HFF-Myc (cell line): ENCODE measurements around the gene GOSR1.
A peak's percentile ranks its signal among the peaks of the same experiment; 100 is the strongest.
"Not testable (repeated sequence)": the region's sequence is repeated elsewhere in the genome, so short reads cannot be mapped to it uniquely, and the experiment has no call there.

ENCODE experiments used
- DNase-seq: peaks from one replicate; pipeline ENCODE4 v3.0.0-alpha.2; 2011; ENCODE audit warnings: low read depth; ENCODE audit errors: extremely low read depth
- H3K4me3 ChIP-seq: replicated peaks from 2 replicates; pipeline ENCODE4 v1.5.1; 2011; ENCODE audit warnings: low read depth, mild to moderate bottlenecking, control low read depth, low read length
- CTCF ChIP-seq: IDR thresholded peaks from 2 replicates; pipeline ENCODE4 v1.5.1; 2012; ENCODE audit warnings: mild to moderate bottlenecking, low read depth, low read length, control low read depth; ENCODE audit errors: missing control alignments

GOSR1 gene

DNA sequence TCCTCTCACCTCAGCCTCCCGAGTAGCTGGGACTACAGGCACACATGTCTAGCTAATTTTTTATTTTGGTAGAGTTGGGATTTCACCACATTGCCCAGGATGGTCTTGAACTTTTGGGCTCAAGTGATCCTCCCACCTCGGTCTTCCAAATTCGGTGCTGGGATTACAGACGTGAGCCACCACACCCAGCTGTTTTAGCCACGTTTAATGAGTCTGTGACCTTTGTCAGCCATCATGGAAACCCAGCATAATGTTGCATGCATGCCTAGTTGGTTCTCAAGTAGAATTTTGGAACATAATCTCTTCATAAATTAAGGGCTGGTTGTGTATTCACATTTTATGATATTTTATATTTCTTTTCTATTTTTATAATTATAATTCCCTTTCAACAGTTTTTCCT is 42.0 kb downstream of the GOSR1 start:
- DNase-seq, result no peak
- no peak overlapping the region for H3K4me3 ChIP-seq
- TF ChIP-seq CTCF, result no peak

DNA sequence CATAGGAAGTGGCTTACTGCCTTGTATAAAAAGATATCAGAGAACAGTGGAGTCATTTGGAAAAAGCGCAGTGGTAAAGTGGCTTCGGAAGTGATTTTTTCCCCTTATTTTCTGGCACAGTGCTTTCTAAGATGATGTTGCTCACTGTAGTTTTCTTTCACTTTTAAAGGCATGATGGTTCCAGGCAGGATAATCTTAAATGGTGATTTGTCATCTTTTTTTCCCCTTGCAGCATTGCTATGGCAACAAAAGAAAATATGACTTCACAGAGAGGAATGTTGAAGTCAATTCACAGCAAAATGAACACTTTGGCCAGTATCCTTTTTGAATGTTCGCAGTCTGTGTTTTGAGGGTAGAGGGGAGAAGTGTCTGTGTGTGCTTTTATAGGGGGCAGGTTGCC is 42.5 kb downstream of the GOSR1 start:
- H3K4me3 ChIP-seq, result no peak overlapping the region
- TF ChIP-seq CTCF, result no peak
- peak; percentile 70 for DNase-seq

- H3K4me3 ChIP-seq, result no peak overlapping the region
- DNase-seq, result peak; percentile 33
- TF ChIP-seq CTCF, result no peak
These were observed 43.2 kb downstream of the GOSR1 start for GRCh38 chr17:30520436-30520835.

GRCh38 chr17:30520882-30521281 is 43.7 kb downstream of the GOSR1 start:
- no peak for DNase-seq
- no peak for TF ChIP-seq CTCF
- no peak overlapping the region for H3K4me3 ChIP-seq

- no peak for TF ChIP-seq CTCF
- no peak overlapping the region for H3K4me3 ChIP-seq
- no peak for DNase-seq
These were observed 44.6 kb downstream of the GOSR1 start for GRCh38 chr17:30521766-30522165.

- DNase-seq, H3K4me3 ChIP-seq: not testable (repeated sequence)
These were observed 46.0 kb downstream of the GOSR1 start for GRCh38 chr17:30523236-30523635.

- H3K4me3 ChIP-seq, result no peak overlapping the region
- no peak for TF ChIP-seq CTCF
- no peak for DNase-seq
These were observed 47.6 kb downstream of the GOSR1 start for GRCh38 chr17:30524847-30525246.

DNA sequence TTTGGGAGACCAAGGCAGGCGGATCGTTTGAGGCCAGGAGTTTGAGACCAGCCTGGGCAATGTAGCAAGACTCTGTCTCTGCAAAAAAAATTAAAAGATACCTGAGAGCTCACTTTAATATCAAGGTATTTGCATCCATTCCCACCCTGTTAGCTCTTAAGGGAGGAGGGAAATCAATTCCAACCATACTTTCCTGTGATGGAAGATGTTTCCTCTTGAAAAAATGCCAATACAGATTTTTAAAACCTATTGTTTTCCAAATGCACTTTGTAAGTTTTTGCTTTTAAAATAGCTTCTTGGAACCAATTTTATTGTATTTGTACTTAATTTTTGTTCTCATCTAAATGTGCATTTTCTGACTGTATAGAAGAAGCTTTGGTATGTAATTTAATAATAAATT is 49.2 kb downstream of the GOSR1 start:
- no peak overlapping the region for H3K4me3 ChIP-seq
- DNase-seq, result no peak
- TF ChIP-seq CTCF, result no peak

DNA sequence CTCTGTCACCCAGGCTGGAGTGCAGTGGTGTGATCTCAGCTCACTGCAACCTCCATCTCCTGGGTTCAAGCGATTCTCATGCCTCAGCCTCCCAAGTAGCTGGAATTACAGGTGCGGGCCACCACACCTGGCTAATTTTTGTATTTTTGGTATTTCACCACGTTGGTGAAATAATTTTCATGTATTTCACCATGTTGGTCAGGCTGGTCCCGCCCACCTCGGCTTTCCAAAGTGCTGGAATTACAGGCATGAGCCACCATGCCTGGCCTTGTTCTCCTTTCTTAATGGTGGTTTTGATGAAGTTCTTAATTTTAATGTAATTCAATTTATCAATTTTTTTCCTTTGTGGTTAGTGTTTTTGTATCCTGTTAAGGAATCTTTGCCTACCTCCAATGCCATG is 51.5 kb downstream of the GOSR1 start:
- DNase-seq, H3K4me3 ChIP-seq: not testable (repeated sequence)
